ENCODE data around the gene VPREB3. TPM values are rescaled to one million over a fixed set of nuclear protein-coding genes. Genes with fewer than 3 reads are reported as not detected.

VPREB3 gene
- total RNA-seq, 1 donor from 2014 or later: not detected

DNA sequence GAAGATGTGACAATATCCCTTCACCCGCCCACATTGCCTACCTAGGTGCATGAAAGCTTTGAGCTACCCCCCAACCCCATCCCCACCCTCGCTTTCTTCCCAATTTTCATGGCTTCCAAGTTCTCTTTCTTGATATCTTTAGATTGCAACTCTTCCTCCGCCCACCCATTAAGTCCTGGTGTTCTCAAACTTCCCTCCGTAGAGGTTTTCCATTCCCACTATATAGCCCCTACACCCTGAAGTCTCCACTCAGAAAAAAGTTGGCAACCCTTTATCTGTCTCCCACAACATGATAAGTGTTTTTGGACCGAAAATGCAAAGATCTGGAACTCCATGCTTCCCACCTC is 3.9 kb downstream of the VPREB3 start:
- Mint-ChIP-seq H3K36me3 (ENCODE audit: unreplicated experiment) (no peaks in the 10 kb centered on the region), H3K27ac (ENCODE audit: unreplicated experiment) (peak overlapping the region; percentile 28), H3K27me3 (ENCODE audit: unreplicated experiment) (peaks cover 10% of the 10 kb centered on the region), H3K4me1 (ENCODE audit: low read depth, unreplicated experiment) (peaks cover 2% of the 10 kb centered on the region), H3K9me3 (ENCODE audit: unreplicated experiment) (peaks cover 9% of the 10 kb centered on the region), H3K4me3 (ENCODE audit: unreplicated experiment) (peak overlapping the region; percentile 87)
- no peak for DNase-seq
- TF ChIP-seq, protein P1, sequence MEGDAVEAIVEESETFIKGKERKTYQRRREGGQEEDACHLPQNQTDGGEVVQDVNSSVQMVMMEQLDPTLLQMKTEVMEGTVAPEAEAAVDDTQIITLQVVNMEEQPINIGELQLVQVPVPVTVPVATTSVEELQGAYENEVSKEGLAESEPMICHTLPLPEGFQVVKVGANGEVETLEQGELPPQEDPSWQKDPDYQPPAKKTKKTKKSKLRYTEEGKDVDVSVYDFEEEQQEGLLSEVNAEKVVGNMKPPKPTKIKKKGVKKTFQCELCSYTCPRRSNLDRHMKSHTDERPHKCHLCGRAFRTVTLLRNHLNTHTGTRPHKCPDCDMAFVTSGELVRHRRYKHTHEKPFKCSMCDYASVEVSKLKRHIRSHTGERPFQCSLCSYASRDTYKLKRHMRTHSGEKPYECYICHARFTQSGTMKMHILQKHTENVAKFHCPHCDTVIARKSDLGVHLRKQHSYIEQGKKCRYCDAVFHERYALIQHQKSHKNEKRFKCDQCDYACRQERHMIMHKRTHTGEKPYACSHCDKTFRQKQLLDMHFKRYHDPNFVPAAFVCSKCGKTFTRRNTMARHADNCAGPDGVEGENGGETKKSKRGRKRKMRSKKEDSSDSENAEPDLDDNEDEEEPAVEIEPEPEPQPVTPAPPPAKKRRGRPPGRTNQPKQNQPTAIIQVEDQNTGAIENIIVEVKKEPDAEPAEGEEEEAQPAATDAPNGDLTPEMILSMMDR (IDR thresholded peaks at IDR 0.05; ENCODE audit: partially characterized antibody, unreplicated experiment): no peak

DNA sequence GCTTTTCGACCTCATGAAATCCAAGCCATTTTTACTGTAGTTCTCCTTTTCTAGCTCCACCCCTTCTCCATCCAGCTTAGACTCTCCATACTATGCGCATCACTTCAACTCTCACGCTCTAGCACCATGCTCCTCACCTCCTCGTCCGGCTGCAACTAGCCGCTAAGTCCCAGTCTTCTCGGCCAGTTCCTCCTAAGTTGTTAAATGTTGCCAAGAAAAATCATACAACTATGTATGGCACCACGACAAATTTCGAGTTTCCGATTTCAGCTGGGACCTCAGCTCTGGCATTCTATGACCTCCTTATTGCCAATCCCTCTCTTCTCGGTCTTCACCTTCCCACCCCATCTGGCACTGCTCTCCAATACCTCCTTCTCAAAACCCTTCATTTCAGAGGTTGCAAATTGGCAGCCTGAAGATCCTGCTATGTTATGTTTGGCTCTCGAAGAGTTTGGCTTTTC is 4.4 kb downstream of the VPREB3 start:
- H3K9me3 Mint-ChIP-seq (ENCODE audit: unreplicated experiment): peaks cover 13% of the 10 kb centered on the region
- H3K27me3 Mint-ChIP-seq (ENCODE audit: unreplicated experiment): peaks cover 8% of the 10 kb centered on the region
- TF ChIP-seq, protein P1 (IDR thresholded peaks at IDR 0.05; ENCODE audit: partially characterized antibody, unreplicated experiment): no peak
- H3K36me3 Mint-ChIP-seq (ENCODE audit: unreplicated experiment): peaks cover 4% of the 10 kb centered on the region
- DNase-seq: no peak
- peak overlapping the region; percentile 87 for H3K4me3 Mint-ChIP-seq (ENCODE audit: unreplicated experiment)
- H3K4me1 Mint-ChIP-seq (ENCODE audit: low read depth, unreplicated experiment): peaks cover 2% of the 10 kb centered on the region
- H3K27ac Mint-ChIP-seq (ENCODE audit: unreplicated experiment): no peak overlapping the region

- H3K4me1 Mint-ChIP-seq (ENCODE audit: low read depth, unreplicated experiment): peaks cover 2% of the 10 kb centered on the region
- DNase-seq: no peak
- no peak overlapping the region for H3K4me3 Mint-ChIP-seq (ENCODE audit: unreplicated experiment)
- peaks cover 12% of the 10 kb centered on the region for H3K36me3 Mint-ChIP-seq (ENCODE audit: unreplicated experiment)
- peaks cover 11% of the 10 kb centered on the region for H3K9me3 Mint-ChIP-seq (ENCODE audit: unreplicated experiment)
- TF ChIP-seq, protein P1 (IDR thresholded peaks at IDR 0.05; ENCODE audit: partially characterized antibody, unreplicated experiment): no peak
- peaks cover 8% of the 10 kb centered on the region for H3K27me3 Mint-ChIP-seq (ENCODE audit: unreplicated experiment)
- H3K27ac Mint-ChIP-seq (ENCODE audit: unreplicated experiment): no peak overlapping the region
These were observed 8.4 kb downstream of the VPREB3 start for GRCh38 chr22:23745791-23746190.

GRCh38 chr22:23744485-23744884 is 9.7 kb downstream of the VPREB3 start:
- no peaks in the 10 kb centered on the region for H3K27me3 Mint-ChIP-seq (ENCODE audit: unreplicated experiment)
- H3K4me1 Mint-ChIP-seq (ENCODE audit: low read depth, unreplicated experiment): no peaks in the 10 kb centered on the region
- DNase-seq: no peak
- peaks cover 12% of the 10 kb centered on the region for H3K36me3 Mint-ChIP-seq (ENCODE audit: unreplicated experiment)
- H3K9me3 Mint-ChIP-seq (ENCODE audit: unreplicated experiment): peaks cover 8% of the 10 kb centered on the region
- no peak overlapping the region for H3K4me3 Mint-ChIP-seq (ENCODE audit: unreplicated experiment)
- TF ChIP-seq, protein P1 (IDR thresholded peaks at IDR 0.05; ENCODE audit: partially characterized antibody, unreplicated experiment): no peak
- no peak overlapping the region for H3K27ac Mint-ChIP-seq (ENCODE audit: unreplicated experiment)

GRCh38 chr22:23744001-23744400 is 10.2 kb downstream of the VPREB3 start:
- Mint-ChIP-seq H3K4me3 (ENCODE audit: unreplicated experiment) (no peak overlapping the region), H3K27ac (ENCODE audit: unreplicated experiment) (no peak overlapping the region), H3K27me3 (ENCODE audit: unreplicated experiment) (peaks cover under 1% of the 10 kb centered on the region), H3K4me1 (ENCODE audit: low read depth, unreplicated experiment) (no peaks in the 10 kb centered on the region), H3K9me3 (ENCODE audit: unreplicated experiment) (peaks cover 8% of the 10 kb centered on the region), H3K36me3 (ENCODE audit: unreplicated experiment) (peaks cover 12% of the 10 kb centered on the region)
- no peak for DNase-seq
- TF ChIP-seq, protein P1 (IDR thresholded peaks at IDR 0.05; ENCODE audit: partially characterized antibody, unreplicated experiment): no peak

Measured in glutamatergic neuron (in vitro differentiated cells).